DND-41 (cell line): ENCODE measurements around the gene PROSER3.

ENCODE experiments used
- EZH2 ChIP-seq: IDR thresholded peaks from 3 replicates; pipeline ENCODE4 v1.6.1; 2012; ENCODE audit warnings: borderline replicate concordance, low read depth, mild to moderate bottlenecking, moderate library complexity, low read length, inconsistent platforms; ENCODE audit not compliant: severe bottlenecking
- TF ChIP-seq, protein P1 (sequence below): IDR thresholded peaks from 2 replicates; pipeline ENCODE4 v1.5.1; 2012; ENCODE audit warnings: borderline replicate concordance, low read length, moderate library complexity, mild to moderate bottlenecking; ENCODE audit not compliant: poor library complexity, severe bottlenecking; ENCODE audit errors: extremely low read depth

DNA sequence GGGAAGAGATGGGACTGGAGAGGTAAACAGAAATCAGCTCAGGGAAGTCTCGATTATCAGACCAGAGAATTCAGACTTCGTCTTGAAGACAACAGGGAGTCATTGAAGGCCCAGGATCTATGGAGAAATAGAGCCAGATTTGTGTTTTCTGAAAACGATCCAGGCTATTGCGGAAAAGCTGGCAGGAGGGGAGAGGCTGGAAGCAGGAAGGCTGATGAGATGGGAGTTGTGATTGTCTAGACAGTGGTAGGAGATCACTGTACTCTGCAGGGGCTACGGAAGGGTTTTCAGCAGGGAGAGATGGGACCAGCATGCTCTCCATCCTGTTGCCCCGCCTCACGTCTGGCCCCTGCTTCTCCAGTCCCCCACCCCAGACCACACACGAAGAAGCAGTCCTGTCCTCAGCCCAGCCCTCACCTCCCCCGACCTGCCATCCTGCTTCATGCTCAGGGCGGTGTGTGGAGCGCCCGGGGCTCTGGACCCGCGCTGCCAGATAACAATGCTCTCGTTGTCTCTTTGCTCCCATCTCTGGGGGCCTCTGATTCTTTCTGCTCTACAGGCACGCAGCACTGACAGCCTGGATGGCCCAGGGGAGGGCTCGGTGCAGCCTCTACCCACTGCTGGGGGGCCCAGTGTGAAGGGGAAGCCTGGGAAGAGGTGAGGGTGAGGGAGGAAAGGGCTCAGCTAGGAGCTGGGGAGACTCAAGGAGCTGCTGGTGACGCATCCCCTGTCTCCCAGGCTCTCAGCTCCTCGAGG lies 19.3 kb downstream of the PROSER3 start:
- TF ChIP-seq, protein P1, sequence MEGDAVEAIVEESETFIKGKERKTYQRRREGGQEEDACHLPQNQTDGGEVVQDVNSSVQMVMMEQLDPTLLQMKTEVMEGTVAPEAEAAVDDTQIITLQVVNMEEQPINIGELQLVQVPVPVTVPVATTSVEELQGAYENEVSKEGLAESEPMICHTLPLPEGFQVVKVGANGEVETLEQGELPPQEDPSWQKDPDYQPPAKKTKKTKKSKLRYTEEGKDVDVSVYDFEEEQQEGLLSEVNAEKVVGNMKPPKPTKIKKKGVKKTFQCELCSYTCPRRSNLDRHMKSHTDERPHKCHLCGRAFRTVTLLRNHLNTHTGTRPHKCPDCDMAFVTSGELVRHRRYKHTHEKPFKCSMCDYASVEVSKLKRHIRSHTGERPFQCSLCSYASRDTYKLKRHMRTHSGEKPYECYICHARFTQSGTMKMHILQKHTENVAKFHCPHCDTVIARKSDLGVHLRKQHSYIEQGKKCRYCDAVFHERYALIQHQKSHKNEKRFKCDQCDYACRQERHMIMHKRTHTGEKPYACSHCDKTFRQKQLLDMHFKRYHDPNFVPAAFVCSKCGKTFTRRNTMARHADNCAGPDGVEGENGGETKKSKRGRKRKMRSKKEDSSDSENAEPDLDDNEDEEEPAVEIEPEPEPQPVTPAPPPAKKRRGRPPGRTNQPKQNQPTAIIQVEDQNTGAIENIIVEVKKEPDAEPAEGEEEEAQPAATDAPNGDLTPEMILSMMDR, result no peak
- no peak for TF ChIP-seq EZH2
